ENCODE results near the gene TRIM15.
A peak's percentile ranks its signal among the peaks of the same experiment; 100 is the strongest.

The TRIM15 gene

GRCh38 chr6:30127238-30128093, 35.9 kb upstream of the TRIM15 start:
- no peak for DNase-seq
- Histone ChIP-seq H3K27me3 (replicated peaks in 2 of 5; ENCODE audit: control insufficient read depth in 4 of 5, insufficient read depth in 5 of 5, low read length in 4 of 5) (peaks cover 15 to 69% (median 29%) of the 10 kb centered on the region in 5 experiments), H3K4me1 (ENCODE audit: control extremely low read depth in 1 of 4, control insufficient read depth in 4 of 4, insufficient read depth in 4 of 4, low read length in 3 of 4) (peaks cover 0 to 12% (median 5%) of the 10 kb centered on the region in 4 experiments), H3K4me3 (ENCODE audit: control insufficient read depth in 1 of 7, extremely low read depth in 1 of 7, insufficient read depth in 4 of 7, low read depth in 2 of 7, low read length in 6 of 7) (peak overlapping the region in 2 of 7 experiments; percentile 1 to 14), H3K36me3 (ENCODE audit: control insufficient read depth in 4 of 4, insufficient read depth in 4 of 4, low read length in 3 of 4) (no peaks in the 10 kb centered on the region), H3K9me3 (ENCODE audit: control extremely low read depth in 1 of 5, control insufficient read depth in 4 of 5, insufficient read depth in 2 of 5, low read depth in 1 of 5, low read length in 4 of 5) (no peaks in the 10 kb centered on the region), H3K27ac (ENCODE audit: insufficient read depth in 1 of 2, low read depth in 1 of 2, low read length in 2 of 2, poor library complexity in 1 of 2, severe bottlenecking in 2 of 2) (no peak overlapping the region)
- WGBS (ENCODE audit: insufficient coverage), result 33% methylated on average over 50 of the region's 50 CpGs
- ChIA-PET POLR2A (no interaction called here), CTCF (interaction anchor here (0.8 to 4.7 kb wide), 5 partner anchors 8 to 279 kb away, joined by 3 to 58 read pairs (median 3); no protein-coding TSS in a partner anchor)

- POLR2A ChIA-PET, result interaction anchor here (0.6 to 0.7 kb wide), 2 partner anchors 268 to 1179 kb away, joined by 3 read pairs; no protein-coding TSS in a partner anchor
- Histone ChIP-seq H3K27ac (ENCODE audit: insufficient read depth in 1 of 2, low read depth in 1 of 2, low read length in 2 of 2, poor library complexity in 1 of 2, severe bottlenecking in 2 of 2) (no peak overlapping the region), H3K9me3 (ENCODE audit: control extremely low read depth in 1 of 5, control insufficient read depth in 4 of 5, insufficient read depth in 2 of 5, low read depth in 1 of 5, low read length in 4 of 5) (no peaks in the 10 kb centered on the region), H3K36me3 (ENCODE audit: control insufficient read depth in 4 of 4, insufficient read depth in 4 of 4, low read length in 3 of 4) (no peaks in the 10 kb centered on the region), H3K4me3 (ENCODE audit: control insufficient read depth in 1 of 7, extremely low read depth in 1 of 7, insufficient read depth in 4 of 7, low read depth in 2 of 7, low read length in 6 of 7) (no peak overlapping the region), H3K4me1 (ENCODE audit: control extremely low read depth in 1 of 4, control insufficient read depth in 4 of 4, insufficient read depth in 4 of 4, low read length in 3 of 4) (peaks cover 0 to 12% (median 5%) of the 10 kb centered on the region in 4 experiments), H3K27me3 (replicated peaks in 2 of 5; ENCODE audit: control insufficient read depth in 4 of 5, insufficient read depth in 5 of 5, low read length in 4 of 5) (peaks cover 15 to 67% (median 33%) of the 10 kb centered on the region in 5 experiments)
- no peak for DNase-seq
- WGBS (ENCODE audit: insufficient coverage), result 80% methylated on average over 5 of the region's 10 CpGs
- CTCF ChIA-PET, result interaction anchor here (0.7 to 8.2 kb wide), 10 partner anchors 18 to 278 kb away, joined by 3 to 108 read pairs (median 6); partner anchors contain the start of gene TRIM31
Observed at GRCh38 chr6:30129265-30130178, 33.8 kb upstream of the TRIM15 start.

DNA sequence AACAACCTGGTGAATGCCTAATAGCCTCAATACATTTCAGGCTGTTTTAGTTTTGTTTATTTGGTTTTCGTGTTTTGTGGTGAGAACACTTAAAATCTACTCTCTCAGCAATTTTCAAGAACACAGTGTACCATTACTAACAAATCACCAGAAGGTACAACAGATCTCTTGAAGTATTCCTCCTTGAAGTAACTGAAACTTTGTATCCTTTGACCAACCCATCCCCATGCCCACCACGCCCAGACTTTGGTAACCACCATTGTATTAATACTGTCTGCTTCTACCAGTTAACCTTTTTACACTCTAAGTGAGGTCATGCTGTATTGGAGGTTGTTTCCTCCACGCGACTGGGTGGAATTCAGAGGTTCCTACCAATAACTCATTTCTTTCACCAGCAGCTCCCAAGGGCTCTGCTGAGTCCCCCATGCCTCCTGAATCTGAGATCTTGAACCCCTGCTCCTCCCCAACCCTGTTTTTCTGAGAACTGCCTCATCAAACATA, 33.1 kb upstream of the TRIM15 start:
- H3K27ac ChIP-seq (ENCODE audit: insufficient read depth in 1 of 2, low read depth in 1 of 2, low read length in 2 of 2, poor library complexity in 1 of 2, severe bottlenecking in 2 of 2), result no peak overlapping the region
- H3K4me3 ChIP-seq (ENCODE audit: control insufficient read depth in 1 of 7, extremely low read depth in 1 of 7, insufficient read depth in 4 of 7, low read depth in 2 of 7, low read length in 6 of 7), result no peak overlapping the region
- no peaks in the 10 kb centered on the region for H3K9me3 ChIP-seq (ENCODE audit: control extremely low read depth in 1 of 5, control insufficient read depth in 4 of 5, insufficient read depth in 2 of 5, low read depth in 1 of 5, low read length in 4 of 5)
- H3K36me3 ChIP-seq (ENCODE audit: control insufficient read depth in 4 of 4, insufficient read depth in 4 of 4, low read length in 3 of 4), result no peaks in the 10 kb centered on the region
- POLR2A ChIA-PET, result interaction anchor here (0.6 kb wide), 1 partner anchor 269 kb away, joined by 3 read pairs; no protein-coding TSS in a partner anchor
- CTCF ChIA-PET, result interaction anchor here (1.0 to 8.2 kb wide), 13 partner anchors 11 to 279 kb away, joined by 3 to 108 read pairs (median 6); partner anchors contain the start of gene TRIM31
- H3K4me1 ChIP-seq (ENCODE audit: control extremely low read depth in 1 of 4, control insufficient read depth in 4 of 4, insufficient read depth in 4 of 4, low read length in 3 of 4), result peaks cover 0 to 12% (median 5%) of the 10 kb centered on the region in 4 experiments
- 92% methylated on average over 2 of the region's 4 CpGs for WGBS (ENCODE audit: insufficient coverage)
- H3K27me3 ChIP-seq (replicated peaks in 2 of 5; ENCODE audit: control insufficient read depth in 4 of 5, insufficient read depth in 5 of 5, low read length in 4 of 5), result peaks cover 15 to 68% (median 34%) of the 10 kb centered on the region in 5 experiments
- no peak for DNase-seq

- CTCF ChIA-PET, result interaction anchor here (0.7 to 8.2 kb wide), 27 partner anchors 9 to 280 kb away, joined by 3 to 108 read pairs (median 5); partner anchors contain the start of gene TRIM31
- Histone ChIP-seq H3K27ac (ENCODE audit: insufficient read depth in 1 of 2, low read depth in 1 of 2, low read length in 2 of 2, poor library complexity in 1 of 2, severe bottlenecking in 2 of 2) (no peak overlapping the region), H3K9me3 (ENCODE audit: control extremely low read depth in 1 of 5, control insufficient read depth in 4 of 5, insufficient read depth in 2 of 5, low read depth in 1 of 5, low read length in 4 of 5) (no peaks in the 10 kb centered on the region), H3K27me3 (replicated peaks in 2 of 5; ENCODE audit: control insufficient read depth in 4 of 5, insufficient read depth in 5 of 5, low read length in 4 of 5) (peaks cover 15 to 60% (median 37%) of the 10 kb centered on the region in 5 experiments), H3K4me1 (ENCODE audit: control extremely low read depth in 1 of 4, control insufficient read depth in 4 of 4, insufficient read depth in 4 of 4, low read length in 3 of 4) (peaks cover 0 to 14% (median 5%) of the 10 kb centered on the region in 4 experiments), H3K4me3 (ENCODE audit: control insufficient read depth in 1 of 7, extremely low read depth in 1 of 7, insufficient read depth in 4 of 7, low read depth in 2 of 7, low read length in 6 of 7) (peak overlapping the region in 1 of 7 experiments; percentile 14), H3K36me3 (ENCODE audit: control insufficient read depth in 4 of 4, insufficient read depth in 4 of 4, low read length in 3 of 4) (no peaks in the 10 kb centered on the region)
- POLR2A ChIA-PET, result no interaction called here
- WGBS (ENCODE audit: insufficient coverage), result 37% methylated on average over 13 of the region's 16 CpGs
- DNase-seq, result peak; percentile 87 to 92 (median 91)
Observed at GRCh38 chr6:30130887-30131862, 32.2 kb upstream of the TRIM15 start.

GRCh38 chr6:30131947-30132497, 31.3 kb upstream of the TRIM15 start:
- CTCF ChIA-PET, result interaction anchor here (0.8 to 8.2 kb wide), 19 partner anchors 9 to 186 kb away, joined by 3 to 108 read pairs (median 6); partner anchors contain the start of gene TRIM31

More at GRCh38 chr6:30131947-30132497, 31.3 kb upstream of the TRIM15 start:
- no CpG with 5 or more reads among the region's 2 CpGs for WGBS (ENCODE audit: insufficient coverage)
- Histone ChIP-seq H3K4me1 (ENCODE audit: control extremely low read depth in 1 of 4, control insufficient read depth in 4 of 4, insufficient read depth in 4 of 4, low read length in 3 of 4) (peaks cover 0 to 22% (median 10%) of the 10 kb centered on the region in 4 experiments), H3K9me3 (ENCODE audit: control extremely low read depth in 1 of 5, control insufficient read depth in 4 of 5, insufficient read depth in 2 of 5, low read depth in 1 of 5, low read length in 4 of 5) (no peaks in the 10 kb centered on the region), H3K4me3 (ENCODE audit: control insufficient read depth in 1 of 7, extremely low read depth in 1 of 7, insufficient read depth in 4 of 7, low read depth in 2 of 7, low read length in 6 of 7) (no peak overlapping the region), H3K27me3 (replicated peaks in 2 of 5; ENCODE audit: control insufficient read depth in 4 of 5, insufficient read depth in 5 of 5, low read length in 4 of 5) (peaks cover 15 to 53% (median 34%) of the 10 kb centered on the region in 5 experiments), H3K27ac (ENCODE audit: insufficient read depth in 1 of 2, low read depth in 1 of 2, low read length in 2 of 2, poor library complexity in 1 of 2, severe bottlenecking in 2 of 2) (no peak overlapping the region), H3K36me3 (ENCODE audit: control insufficient read depth in 4 of 4, insufficient read depth in 4 of 4, low read length in 3 of 4) (no peaks in the 10 kb centered on the region)
- POLR2A ChIA-PET, result no interaction called here
- DNase-seq, result no peak
